DMS114 treated with DMSO at 0.1 percent for 48 hours (cell line): Measurements from ENCODE around the gene GBX2.

Experiments
- DNase-seq: peaks from one replicate; lab custom pipeline; 2025; ENCODE audit not compliant: unreplicated experiment; lab: John Stamatoyannopoulos, UW

GBX2 gene

GRCh38 chr2:236119003-236119402 is 49.2 kb downstream of the GBX2 start:
- DNase-seq: no peak

DNA sequence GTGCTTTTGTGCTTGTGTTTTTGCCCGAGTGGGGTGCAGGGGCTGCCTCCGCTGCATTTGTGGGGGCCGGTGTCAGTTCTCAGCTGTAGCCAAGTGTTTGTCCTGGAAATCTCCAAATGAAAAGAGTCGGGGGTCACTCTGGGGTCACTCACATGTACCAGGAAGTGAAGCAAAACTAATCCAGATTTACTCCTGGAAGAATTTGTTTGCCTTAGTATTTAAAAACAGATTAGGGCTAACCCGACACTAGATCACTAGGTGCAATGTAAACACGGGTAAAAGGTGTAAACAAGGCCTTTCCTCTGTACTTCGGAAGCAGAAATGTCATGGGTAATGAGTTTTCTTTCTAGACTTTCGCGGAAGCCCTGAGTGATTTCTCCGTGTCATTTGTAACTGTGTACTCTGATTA is 50.3 kb downstream of the GBX2 start:
- DNase-seq: no peak

GRCh38 chr2:236117401-236117800 is 50.8 kb downstream of the GBX2 start:
- DNase-seq: no peak
